Naive thymus-derived CD8-positive, alpha-beta T cell (primary cell): ENCODE results near the gene SLC35D1. TPM values are rescaled to one million over a fixed set of nuclear protein-coding genes. Genes with fewer than 3 reads are reported as not detected.
A peak's percentile ranks its signal among the peaks of the same experiment; 100 is the strongest.
"Not testable (repeated sequence)": the region's sequence is repeated elsewhere in the genome, so short reads cannot be mapped to it uniquely, and the experiment has no call there.

Experiments
- ATAC-seq, 2 donors: fragments of 150-1000 bp; cut with Tn5 transposase in 1 of 2; sonication (Bioruptor Pico), chemical (Tn5 transposase) in 1 of 2; 1 replicate in 1 of 2; 2 replicates in 1 of 2; pipeline ENCODE4 v1.10.0; 2021; ENCODE audit warnings: mild to moderate bottlenecking in 2 of 2, moderate library complexity in 2 of 2
- POLR2A ChIA-PET: fragments of 350-600 bp; sonication (Branson Sonifier 250); formaldehyde crosslinking; loops from one replicate; lab custom pipeline; 2021; ENCODE audit warnings: antibody characterized with exemption; lab: Charles Lee
- DNase-seq, 10 donors: peaks; one replicate each; pipeline versions ENCODE4 v3.0.0 to v3.0.0-alpha.2; 2020 to 2022
- H3K27ac Mint-ChIP-seq, 10 donors: one replicate each; pipeline ENCODE4 v1.8.0; 2020 to 2022; ENCODE audit warnings: mild to moderate bottlenecking in 10 of 10, mixed read lengths in 10 of 10, moderate library complexity in 4 of 10, inconsistent platforms in 1 of 10
- H3K27me3 Mint-ChIP-seq, 5 donors: one replicate each; pipeline ENCODE4 v1.8.0; 2021 to 2022; ENCODE audit warnings: mixed read lengths in 5 of 5
- H3K36me3 Mint-ChIP-seq, 3 donors: one replicate each; pipeline ENCODE4 v1.8.0; 2020 to 2022; ENCODE audit warnings: mixed read lengths in 3 of 3, mild to moderate bottlenecking in 2 of 3, inconsistent platforms in 1 of 3
- H3K4me1 Mint-ChIP-seq, 4 donors: one replicate each; pipeline ENCODE4 v1.8.0; 2021 to 2022; ENCODE audit warnings: mixed read lengths in 4 of 4
- H3K4me3 Mint-ChIP-seq, 10 donors: one replicate each; pipeline ENCODE4 v1.8.0; 2020 to 2022; ENCODE audit warnings: mild to moderate bottlenecking in 10 of 10, mixed read lengths in 10 of 10, moderate library complexity in 6 of 10, inconsistent platforms in 1 of 10
- H3K9me3 Mint-ChIP-seq, 9 donors: one replicate each; pipeline ENCODE4 v1.8.0; 2020 to 2022; ENCODE audit warnings: mixed read lengths in 9 of 9, mild to moderate bottlenecking in 3 of 9, inconsistent platforms in 1 of 9, moderate library complexity in 1 of 9
- polyA plus RNA-seq, 3 donors: library from polyadenylated mRNA; unstranded; fragments of 300-500 nt; fragmentation: Illumina TruSeq; gene quantifications; one replicate each; pipeline ENCODE4 v1.2.3, GENCODE V29; 2021
- total RNA-seq, 8 experiments: library from RNA in 2 of 8; stranded (reverse) in 2 of 8; gene quantifications; one replicate each; pipeline ENCODE4 v1.2.3 and lab custom pipeline; 2021 to 2026

SLC35D1 gene
- total and polyA plus RNA-seq, 5 experiments from 2014 or later, result 4.6 to 22.8 (median 6.2) TPM

DNA sequence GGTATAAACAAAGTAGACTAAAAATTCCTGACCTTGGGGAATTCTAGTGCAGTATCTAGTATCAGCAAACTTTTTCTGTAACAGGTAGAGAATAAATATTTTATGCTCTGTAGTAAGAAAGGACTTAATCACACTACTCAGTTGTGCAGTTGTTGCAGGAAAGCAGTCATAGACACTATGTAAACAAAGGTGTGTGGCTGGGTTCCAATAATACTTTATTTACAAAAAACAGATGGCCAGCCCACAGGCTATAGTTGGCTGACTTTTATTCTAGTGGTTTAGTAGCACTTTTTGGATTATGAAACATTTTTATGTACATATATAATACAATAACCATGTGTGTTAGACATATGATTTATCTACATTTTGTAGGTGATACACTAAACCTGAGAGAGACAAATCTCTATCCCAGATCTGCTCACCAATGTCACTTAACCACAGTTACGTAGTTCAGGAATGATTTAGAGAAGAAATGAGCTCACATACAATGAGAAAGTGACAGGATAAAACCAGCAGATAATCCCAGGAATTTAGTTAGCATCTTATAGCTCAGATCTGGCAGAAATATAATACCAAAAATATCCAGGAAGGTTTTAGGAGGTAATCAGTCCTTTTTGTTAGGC is 73.1 kb downstream of the SLC35D1 start:
- peaks cover 0 to 70% (median 23%) of the 10 kb centered on the region in 3 donors for H3K36me3 Mint-ChIP-seq
- no peak for ATAC-seq
- DNase-seq, result peak in 1 of 10 donors; percentile 8
- no peaks in the 10 kb centered on the region for H3K27me3 Mint-ChIP-seq
- peaks cover 5 to 31% (median 29%) of the 10 kb centered on the region in 4 donors for H3K4me1 Mint-ChIP-seq
- POLR2A ChIA-PET, result interaction anchor here (0.6 to 0.9 kb wide), 3 partner anchors 50 to 217 kb away, joined by 3 read pairs; no protein-coding TSS in a partner anchor
- H3K4me3 Mint-ChIP-seq, result peak overlapping the region; percentile 62 to 82 (median 73)
- peak overlapping the region; percentile 50 to 91 (median 88) for H3K27ac Mint-ChIP-seq
- H3K9me3 Mint-ChIP-seq, result no peaks in the 10 kb centered on the region

DNA sequence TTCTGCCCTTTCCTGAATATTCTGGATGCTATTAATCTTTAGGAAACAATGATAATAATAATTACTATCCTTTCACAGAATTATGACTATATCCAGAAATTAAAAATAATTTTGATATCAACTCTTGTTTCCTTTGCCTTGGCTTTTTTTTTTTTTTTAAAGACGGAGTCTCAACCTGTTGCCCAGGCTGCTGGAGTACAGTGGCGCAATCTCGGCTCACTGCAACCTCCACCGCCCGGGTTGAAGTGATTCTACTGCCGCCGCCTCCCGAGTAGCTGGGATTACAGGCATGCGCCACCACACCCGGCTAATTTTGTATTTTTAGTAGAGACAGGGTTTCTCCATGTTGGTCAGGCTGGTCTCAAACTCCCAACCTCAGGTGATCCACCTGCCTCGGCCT is 74.3 kb downstream of the SLC35D1 start:
- H3K9me3 Mint-ChIP-seq, H3K4me3 Mint-ChIP-seq, H3K27me3 Mint-ChIP-seq, DNase-seq, ATAC-seq: not testable (repeated sequence)
- peaks cover 0 to 70% (median 20%) of the 10 kb centered on the region in 3 donors for H3K36me3 Mint-ChIP-seq
- POLR2A ChIA-PET, result interaction anchor here (0.7 kb wide), 2 partner anchors 16 to 22 kb away, joined by 3 read pairs; no protein-coding TSS in a partner anchor
- H3K27ac Mint-ChIP-seq, result peak overlapping the region in 6 of 10 donors; percentile 38 to 91 (median 64)
- H3K4me1 Mint-ChIP-seq, result peaks cover 5 to 32% (median 29%) of the 10 kb centered on the region in 4 donors

DNA sequence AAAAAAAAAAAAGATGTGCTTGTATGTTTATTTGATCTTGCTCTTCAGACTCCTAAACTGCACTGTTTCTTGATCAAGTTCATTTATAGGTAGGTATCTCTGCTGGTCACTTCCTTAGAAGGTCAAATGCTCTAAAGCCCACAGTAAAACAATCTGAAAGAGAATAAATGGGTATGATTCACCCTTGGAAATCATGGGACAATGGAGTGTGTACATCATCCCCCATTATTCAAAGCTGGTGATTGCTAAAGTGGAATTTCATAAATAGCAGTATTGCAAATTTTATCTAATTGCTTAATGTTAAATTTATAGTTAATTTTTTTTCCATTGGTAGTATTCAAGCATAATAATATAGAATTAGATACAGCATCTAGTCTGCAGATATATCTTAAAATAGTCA is 75.7 kb downstream of the SLC35D1 start:
- no peak for DNase-seq
- no peak for ATAC-seq
- H3K4me3 Mint-ChIP-seq, result no peak overlapping the region
- POLR2A ChIA-PET, result interaction anchor here (0.5 to 0.7 kb wide), 2 partner anchors 32 to 48 kb away, joined by 3 to 4 read pairs; no protein-coding TSS in a partner anchor
- peaks cover 0 to 65% (median 10%) of the 10 kb centered on the region in 3 donors for H3K36me3 Mint-ChIP-seq
- no peaks in the 10 kb centered on the region for H3K9me3 Mint-ChIP-seq
- H3K4me1 Mint-ChIP-seq, result peaks cover 2 to 29% (median 26%) of the 10 kb centered on the region in 4 donors
- H3K27ac Mint-ChIP-seq, result peak overlapping the region in 5 of 10 donors; percentile 31 to 69 (median 49)
- no peaks in the 10 kb centered on the region for H3K27me3 Mint-ChIP-seq

DNA sequence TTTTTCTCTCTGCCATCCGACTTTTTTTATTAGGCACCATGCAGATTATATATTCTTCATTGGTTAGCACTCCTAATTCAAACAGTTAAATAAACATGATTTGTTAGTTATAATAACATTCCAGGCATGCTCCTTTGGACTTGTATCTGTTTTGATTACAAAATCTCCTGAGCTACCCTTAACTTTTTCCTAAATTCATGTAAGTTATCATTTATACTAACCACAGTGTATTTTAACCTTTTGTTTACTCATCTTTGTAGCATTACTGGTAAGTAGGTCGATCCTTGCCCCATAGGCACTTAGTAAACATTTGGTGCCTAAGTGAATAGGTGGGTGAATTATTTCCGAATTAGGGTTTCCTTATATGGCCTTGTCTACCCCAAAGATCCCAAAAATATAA is 85.4 kb downstream of the SLC35D1 start:
- ATAC-seq (no peak), DNase-seq (no peak)
- peaks cover 15 to 26% (median 20%) of the 10 kb centered on the region in 4 donors for H3K4me1 Mint-ChIP-seq
- peaks cover 0 to 10% (median 3%) of the 10 kb centered on the region in 9 donors for H3K9me3 Mint-ChIP-seq
- no peak overlapping the region for H3K4me3 Mint-ChIP-seq
- peaks cover 30 to 90% (median 40%) of the 10 kb centered on the region in 3 donors for H3K36me3 Mint-ChIP-seq
- POLR2A ChIA-PET, result interaction anchor here (0.6 kb wide), 1 partner anchor 49 kb away, joined by 3 read pairs; no protein-coding TSS in a partner anchor
- H3K27ac Mint-ChIP-seq, result peak overlapping the region in 3 of 10 donors; percentile 3 to 63 (median 17)
- H3K27me3 Mint-ChIP-seq, result no peaks in the 10 kb centered on the region

DNA sequence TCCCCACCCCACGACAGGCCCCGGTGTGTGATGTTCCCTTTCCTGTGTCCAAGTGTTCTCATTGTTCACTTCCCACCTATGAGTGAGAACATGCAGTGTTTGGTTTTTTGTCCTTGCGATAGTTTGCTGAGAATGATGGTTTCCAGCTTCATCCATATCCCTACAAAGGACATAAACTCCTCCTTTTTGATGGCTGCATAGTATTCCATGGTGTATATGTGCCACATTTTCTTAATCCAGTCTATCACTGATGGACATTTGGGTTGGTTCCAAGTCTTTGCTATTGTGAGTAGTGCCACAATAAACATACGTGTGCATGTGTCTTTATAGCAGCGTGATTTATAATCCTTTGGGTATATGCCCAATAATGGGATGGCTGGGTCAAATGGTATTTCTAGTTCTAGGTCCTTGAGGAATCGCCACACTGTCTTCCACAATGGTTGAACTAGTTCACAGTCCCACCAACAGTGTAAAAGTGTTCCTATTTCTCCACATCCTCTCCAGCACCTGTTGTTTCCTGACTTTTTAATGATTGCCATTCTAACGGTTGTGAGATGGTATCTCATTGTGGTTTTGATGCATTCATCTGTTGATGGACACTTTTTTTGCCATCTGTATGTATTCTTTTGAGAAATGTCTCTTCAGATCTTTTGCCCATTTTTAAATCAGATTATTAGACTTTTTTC is 87.6 kb downstream of the SLC35D1 start:
- Mint-ChIP-seq H3K27ac (peak overlapping the region in 5 of 10 donors; percentile 30 to 64 (median 57)), H3K36me3 (peaks cover 30 to 95% (median 53%) of the 10 kb centered on the region in 3 donors), H3K4me1 (peaks cover 17 to 27% (median 22%) of the 10 kb centered on the region in 4 donors)
- not testable (repeated sequence) for H3K27me3 Mint-ChIP-seq, H3K9me3 Mint-ChIP-seq, ATAC-seq, DNase-seq, H3K4me3 Mint-ChIP-seq
- POLR2A ChIA-PET, result interaction anchor here (1.4 kb wide), 1 partner anchor 87 kb away, joined by 3 read pairs; the partner anchor contains the start of gene SLC35D1

DNA sequence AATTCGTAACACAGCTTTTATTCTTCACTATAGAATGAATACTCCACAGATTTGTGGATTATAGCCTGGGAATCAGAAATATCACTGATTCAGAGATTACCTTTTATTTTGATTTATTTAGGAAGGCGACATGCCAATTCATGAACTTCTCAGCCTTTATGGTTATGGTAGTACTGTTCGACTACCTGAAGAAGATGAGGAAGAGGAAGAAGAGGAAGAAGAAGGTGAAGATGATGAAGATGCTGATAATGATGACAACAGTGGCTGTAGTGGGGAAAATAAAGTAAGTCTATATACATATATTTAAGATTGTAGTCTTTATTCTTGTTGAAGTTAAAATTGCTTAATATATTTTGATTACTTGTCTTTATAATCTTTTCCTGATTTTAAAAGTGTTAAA is 96.0 kb downstream of the SLC35D1 start:
- no peak for ATAC-seq
- POLR2A ChIA-PET, result interaction anchor here (0.6 to 1.0 kb wide), 4 partner anchors 12 to 472 kb away, joined by 3 to 4 read pairs (median 3); partner anchors contain the start of gene SERBP1
- Mint-ChIP-seq H3K4me1 (peaks cover 14 to 51% (median 47%) of the 10 kb centered on the region in 4 donors), H3K9me3 (no peaks in the 10 kb centered on the region), H3K27ac (peak overlapping the region in 4 of 10 donors; percentile 22 to 89 (median 41)), H3K27me3 (no peaks in the 10 kb centered on the region), H3K36me3 (peaks cover 0 to 92% (median 23%) of the 10 kb centered on the region in 3 donors), H3K4me3 (no peak overlapping the region)
- DNase-seq, result no peak

DNA sequence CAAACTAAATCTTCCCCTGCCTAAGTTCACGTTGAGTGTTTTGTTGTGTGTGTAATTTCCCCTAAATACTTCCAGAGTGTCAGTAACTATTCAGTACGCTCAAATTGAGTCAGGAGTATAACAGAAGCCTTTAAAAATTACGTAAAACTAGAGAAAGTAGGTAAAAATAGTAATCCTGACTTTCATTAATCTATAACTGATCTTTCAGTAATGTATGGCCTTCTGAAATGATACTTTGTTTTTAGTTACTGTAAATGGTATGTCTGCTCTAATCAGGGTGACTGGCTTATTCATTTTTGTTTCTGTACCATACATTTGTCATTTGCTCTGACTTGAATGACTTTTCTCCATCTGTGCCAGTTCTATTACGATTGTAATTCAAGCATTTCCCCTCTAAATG is 99.7 kb downstream of the SLC35D1 start:
- no peak overlapping the region for H3K4me3 Mint-ChIP-seq
- H3K27me3 Mint-ChIP-seq, result no peaks in the 10 kb centered on the region
- H3K9me3 Mint-ChIP-seq, result no peaks in the 10 kb centered on the region
- DNase-seq, result no peak
- H3K27ac Mint-ChIP-seq, result peak overlapping the region in 4 of 10 donors; percentile 2 to 61 (median 16)
- ATAC-seq, result no peak
- POLR2A ChIA-PET, result no interaction called here
- peaks cover 11 to 55% (median 41%) of the 10 kb centered on the region in 4 donors for H3K4me1 Mint-ChIP-seq
- peaks cover 0 to 92% (median 12%) of the 10 kb centered on the region in 3 donors for H3K36me3 Mint-ChIP-seq

DNA sequence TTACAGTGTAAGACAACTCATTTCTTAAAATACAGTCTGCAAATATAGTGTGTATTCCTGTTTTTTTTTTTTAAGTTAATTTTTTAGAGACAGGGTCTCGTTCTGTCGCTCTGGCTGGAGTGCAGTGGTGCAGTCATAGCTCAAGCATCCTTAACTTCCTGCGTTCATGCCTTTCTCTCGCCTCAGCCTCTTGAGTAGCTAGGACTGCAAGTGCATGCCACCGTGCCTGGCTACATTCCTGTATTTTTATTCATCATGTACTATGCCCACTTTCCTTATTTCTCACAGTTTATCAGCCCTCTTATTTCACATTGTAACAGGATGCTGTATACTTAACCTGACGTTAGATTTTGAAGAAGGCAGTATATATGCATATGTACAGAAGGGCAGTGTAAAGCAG is 102.4 kb downstream of the SLC35D1 start:
- no peak overlapping the region for H3K4me3 Mint-ChIP-seq
- DNase-seq (no peak), ATAC-seq (no peak)
- H3K27ac Mint-ChIP-seq, result peak overlapping the region in 7 of 10 donors; percentile 5 to 79 (median 60)
- H3K36me3 Mint-ChIP-seq, result peaks cover 4 to 93% (median 6%) of the 10 kb centered on the region in 3 donors
- H3K4me1 Mint-ChIP-seq, result peaks cover 17 to 61% (median 50%) of the 10 kb centered on the region in 4 donors
- POLR2A ChIA-PET, result interaction anchor here (0.8 kb wide), 1 partner anchor 39 kb away, joined by 3 read pairs; no protein-coding TSS in a partner anchor
- no peaks in the 10 kb centered on the region for H3K27me3 Mint-ChIP-seq
- H3K9me3 Mint-ChIP-seq, result no peaks in the 10 kb centered on the region

Other genes starting within 250 kb of the SLC35D1 start
- 10 to 100 TPM in 1 of 2 experiments, 1 to 10 TPM in 1; 9.1 to 10.0 TPM for gene DNAI4, start 129.3 kb downstream of the SLC35D1 start, total RNA-seq
- gene DNAI4, start 129.3 kb downstream of the SLC35D1 start, polyA plus RNA-seq, result under 1 TPM; 0.69 to 0.98 (median 0.86) TPM
- gene MIER1, start 129.2 kb downstream of the SLC35D1 start, total RNA-seq, result 10 to 100 TPM; 65.0 to 68.5 TPM
- 10 to 100 TPM; 30.1 to 37.3 (median 36.4) TPM for gene MIER1, start 129.2 kb downstream of the SLC35D1 start, polyA plus RNA-seq
- gene C1orf141, start 80.8 kb upstream of the SLC35D1 start, total RNA-seq, result not detected
- gene C1orf141, start 80.8 kb upstream of the SLC35D1 start, polyA plus RNA-seq, result not detected
- gene IL23R, start 112.3 kb upstream of the SLC35D1 start, total RNA-seq, result not detected
- not detected for gene IL23R, start 112.3 kb upstream of the SLC35D1 start, polyA plus RNA-seq